ENCODE data around the gene INHBA. TPM values are rescaled to one million over a fixed set of nuclear protein-coding genes. Genes with fewer than 3 reads are reported as not detected.

Gene INHBA
- total RNA-seq, 4 donors from 2014 or later: 0.93 to 3.5 (median 1.7) TPM

GRCh38 chr7:41731493-41732435 is 28.9 kb upstream of the INHBA start:
- TF ChIP-seq, protein P1, sequence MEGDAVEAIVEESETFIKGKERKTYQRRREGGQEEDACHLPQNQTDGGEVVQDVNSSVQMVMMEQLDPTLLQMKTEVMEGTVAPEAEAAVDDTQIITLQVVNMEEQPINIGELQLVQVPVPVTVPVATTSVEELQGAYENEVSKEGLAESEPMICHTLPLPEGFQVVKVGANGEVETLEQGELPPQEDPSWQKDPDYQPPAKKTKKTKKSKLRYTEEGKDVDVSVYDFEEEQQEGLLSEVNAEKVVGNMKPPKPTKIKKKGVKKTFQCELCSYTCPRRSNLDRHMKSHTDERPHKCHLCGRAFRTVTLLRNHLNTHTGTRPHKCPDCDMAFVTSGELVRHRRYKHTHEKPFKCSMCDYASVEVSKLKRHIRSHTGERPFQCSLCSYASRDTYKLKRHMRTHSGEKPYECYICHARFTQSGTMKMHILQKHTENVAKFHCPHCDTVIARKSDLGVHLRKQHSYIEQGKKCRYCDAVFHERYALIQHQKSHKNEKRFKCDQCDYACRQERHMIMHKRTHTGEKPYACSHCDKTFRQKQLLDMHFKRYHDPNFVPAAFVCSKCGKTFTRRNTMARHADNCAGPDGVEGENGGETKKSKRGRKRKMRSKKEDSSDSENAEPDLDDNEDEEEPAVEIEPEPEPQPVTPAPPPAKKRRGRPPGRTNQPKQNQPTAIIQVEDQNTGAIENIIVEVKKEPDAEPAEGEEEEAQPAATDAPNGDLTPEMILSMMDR (IDR thresholded peaks at IDR 0.05): no peak
- DNase-seq (ENCODE audit: low spot score) (no peak), ATAC-seq (ENCODE audit: low FRiP score) (no peak)

DNA sequence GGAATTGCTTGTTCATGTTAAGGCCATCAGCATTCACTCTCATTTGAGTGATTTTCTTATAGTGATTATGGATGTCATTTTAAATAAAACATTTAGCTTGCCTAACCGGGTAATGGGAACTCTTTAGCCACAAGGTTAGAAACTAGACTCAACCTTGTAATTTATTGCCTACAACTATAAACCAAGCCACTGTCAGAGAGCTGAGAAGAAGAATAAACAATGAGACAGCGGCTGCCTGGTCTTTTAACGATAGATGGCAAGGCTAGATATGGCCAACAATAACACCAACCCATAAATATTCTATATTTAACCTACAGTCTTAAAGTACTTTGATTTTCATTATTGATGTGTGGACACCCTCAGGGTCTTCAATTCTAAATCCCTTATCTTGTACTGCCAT is 27.8 kb upstream of the INHBA start:
- TF ChIP-seq, protein P1 (IDR thresholded peaks at IDR 0.05): no peak
- DNase-seq (ENCODE audit: low spot score): no peak
- ATAC-seq (ENCODE audit: low FRiP score): no peak

- DNase-seq (ENCODE audit: low spot score) (no peak), ATAC-seq (ENCODE audit: low FRiP score) (no peak)
- TF ChIP-seq, protein P1 (IDR thresholded peaks at IDR 0.05): no peak
Measured at GRCh38 chr7:41730161-41730560, 27.3 kb upstream of the INHBA start.

GRCh38 chr7:41729059-41729458 is 26.2 kb upstream of the INHBA start:
- ATAC-seq (ENCODE audit: low FRiP score) (no peak), DNase-seq (ENCODE audit: low spot score) (no peak)
- TF ChIP-seq, protein P1 (IDR thresholded peaks at IDR 0.05): no peak

DNA sequence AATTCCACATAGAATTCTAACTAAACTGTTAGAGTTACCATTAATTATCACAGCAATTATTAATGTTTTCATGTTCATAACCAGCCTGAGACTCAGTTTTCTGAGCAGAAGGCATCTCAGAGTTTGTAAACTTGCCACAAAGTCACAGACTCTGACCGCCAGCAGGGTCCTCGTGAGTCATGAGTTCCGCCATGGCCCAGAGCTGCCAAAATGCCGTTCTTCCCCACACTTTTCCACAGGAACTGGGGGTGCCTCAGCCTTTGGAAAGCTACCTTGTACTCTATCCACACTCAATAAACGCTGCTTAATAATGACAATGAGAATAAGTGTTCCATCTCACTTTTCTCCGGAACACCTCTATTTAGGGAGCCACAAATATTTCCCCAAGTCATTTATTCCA is 22.1 kb upstream of the INHBA start:
- DNase-seq (ENCODE audit: low spot score): no peak
- TF ChIP-seq, protein P1 (IDR thresholded peaks at IDR 0.05): no peak
- no peak for ATAC-seq (ENCODE audit: low FRiP score)

- no peak for DNase-seq (ENCODE audit: low spot score)
- ATAC-seq (ENCODE audit: low FRiP score): no peak
- TF ChIP-seq, protein P1 (IDR thresholded peaks at IDR 0.05): no peak
Measured at GRCh38 chr7:41720886-41721285, 18.0 kb upstream of the INHBA start.

DNA sequence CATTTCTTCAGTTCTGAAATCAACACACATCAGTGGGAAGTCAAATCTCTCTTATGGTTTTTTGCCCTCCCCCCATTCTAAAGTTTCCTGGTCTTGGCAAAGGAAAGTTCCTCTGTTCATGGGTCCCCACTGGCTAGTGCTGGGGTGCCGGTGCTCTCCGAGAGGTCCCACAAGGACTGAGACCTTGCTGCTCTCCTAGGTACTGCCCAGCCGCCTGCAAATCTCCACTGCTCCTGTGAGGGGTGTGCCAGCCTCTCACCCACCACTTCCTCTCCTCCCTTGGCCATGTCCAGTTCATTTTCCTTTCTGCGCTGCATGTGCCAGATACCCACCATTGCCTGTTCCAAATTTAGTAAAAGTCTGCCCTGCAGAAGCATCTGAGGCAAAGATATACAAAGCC is 17.2 kb upstream of the INHBA start:
- TF ChIP-seq, protein P1 (IDR thresholded peaks at IDR 0.05): no peak
- ATAC-seq (ENCODE audit: low FRiP score) (no peak), DNase-seq (ENCODE audit: low spot score) (no peak)
